HL-60/S4 treated with phorbol 12-myristate 13-acetate at 8.2 ng/mL for 4 days and 3 days (cell line): ENCODE data around the gene SRL.
"Not testable (repeated sequence)": the region's sequence is repeated elsewhere in the genome, so short reads cannot be mapped to it uniquely, and the experiment has no call there.

Experiments used
- in situ Hi-C: fragments of 300-500 bp; cut with MboI; formaldehyde crosslinking; loops from 2 replicates; pipeline ENCODE4 v1.15.0; 2022; ENCODE audit warnings: low sequenced_read_pairs

SRL gene

DNA sequence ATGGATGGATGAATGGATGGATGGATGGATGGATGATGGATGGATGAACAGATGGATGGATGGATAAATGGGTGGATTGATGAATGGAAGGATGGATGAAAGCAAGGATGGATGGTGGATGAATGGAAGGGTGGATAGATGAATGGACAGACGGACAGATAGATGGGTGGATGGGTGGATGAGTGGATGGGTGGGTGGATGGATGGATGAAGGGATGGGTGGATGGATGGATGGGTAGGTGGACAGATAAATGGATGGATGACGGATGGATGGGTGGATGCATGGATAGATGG is 14.9 kb downstream of the SRL start:
- in situ Hi-C loops, result no loop called here

- in situ Hi-C loops, result no loop called here
Measured at GRCh38 chr16:4226251-4227039, 15.4 kb downstream of the SRL start.

DNA sequence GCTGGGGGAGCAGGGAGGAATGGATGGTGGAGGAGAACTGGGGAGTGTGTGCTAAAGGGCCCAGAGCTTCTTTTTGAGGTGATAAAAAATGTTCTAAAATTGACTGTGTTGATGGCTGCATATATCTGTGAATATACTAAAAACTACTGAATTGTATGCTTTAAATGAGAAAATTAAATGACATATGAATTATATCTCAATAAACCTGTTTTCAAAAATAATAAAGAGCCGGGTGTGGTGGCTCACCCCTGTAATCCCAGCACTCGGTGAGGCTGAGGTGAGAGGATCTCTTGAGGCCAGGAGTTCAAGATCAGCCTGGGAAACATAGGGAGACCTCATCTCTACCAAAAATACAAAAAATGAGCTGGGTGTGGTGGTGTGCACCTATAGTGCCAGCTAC is 16.8 kb downstream of the SRL start:
- in situ Hi-C loops, result no loop called here

DNA sequence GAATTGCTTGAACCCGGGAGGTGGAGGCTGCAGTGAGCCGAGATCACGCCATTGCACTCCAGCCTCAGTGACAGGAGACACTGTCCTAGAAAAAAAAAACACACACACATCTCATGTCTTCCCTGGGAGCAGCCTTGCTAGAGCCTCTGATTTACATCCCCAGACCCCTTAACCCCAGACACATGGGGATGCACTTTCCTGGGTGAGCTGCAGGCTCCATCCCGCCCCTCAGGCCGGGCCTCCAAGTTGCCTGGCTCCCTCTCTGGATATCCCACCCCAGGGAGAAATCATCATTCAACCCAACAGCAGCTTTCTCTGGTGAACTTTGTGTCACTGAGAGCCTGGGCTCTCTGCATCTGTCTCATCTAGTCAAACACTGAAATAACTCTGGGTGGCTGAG is 21.5 kb downstream of the SRL start:
- in situ Hi-C loops, result no loop called here

DNA sequence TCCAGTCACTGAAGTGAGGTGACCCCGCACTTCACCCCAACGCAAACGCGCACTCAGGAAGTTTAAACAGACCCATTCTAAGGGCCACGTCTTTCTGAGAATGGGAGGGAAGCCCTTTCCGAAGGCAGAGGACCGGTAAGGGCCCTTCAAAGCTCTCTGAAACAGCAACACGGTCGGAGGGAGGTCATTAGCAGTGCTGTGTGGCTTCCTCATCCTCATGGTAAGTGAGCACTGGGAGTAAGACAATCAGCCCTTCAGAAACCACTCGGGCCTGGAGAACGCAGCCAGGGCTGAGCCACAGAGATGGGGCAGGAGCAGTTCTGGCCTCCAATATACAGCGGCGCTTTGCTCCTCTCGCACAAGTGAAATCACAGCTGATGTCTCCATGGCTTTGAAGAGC is 23.7 kb downstream of the SRL start:
- in situ Hi-C loops, result no loop called here

DNA sequence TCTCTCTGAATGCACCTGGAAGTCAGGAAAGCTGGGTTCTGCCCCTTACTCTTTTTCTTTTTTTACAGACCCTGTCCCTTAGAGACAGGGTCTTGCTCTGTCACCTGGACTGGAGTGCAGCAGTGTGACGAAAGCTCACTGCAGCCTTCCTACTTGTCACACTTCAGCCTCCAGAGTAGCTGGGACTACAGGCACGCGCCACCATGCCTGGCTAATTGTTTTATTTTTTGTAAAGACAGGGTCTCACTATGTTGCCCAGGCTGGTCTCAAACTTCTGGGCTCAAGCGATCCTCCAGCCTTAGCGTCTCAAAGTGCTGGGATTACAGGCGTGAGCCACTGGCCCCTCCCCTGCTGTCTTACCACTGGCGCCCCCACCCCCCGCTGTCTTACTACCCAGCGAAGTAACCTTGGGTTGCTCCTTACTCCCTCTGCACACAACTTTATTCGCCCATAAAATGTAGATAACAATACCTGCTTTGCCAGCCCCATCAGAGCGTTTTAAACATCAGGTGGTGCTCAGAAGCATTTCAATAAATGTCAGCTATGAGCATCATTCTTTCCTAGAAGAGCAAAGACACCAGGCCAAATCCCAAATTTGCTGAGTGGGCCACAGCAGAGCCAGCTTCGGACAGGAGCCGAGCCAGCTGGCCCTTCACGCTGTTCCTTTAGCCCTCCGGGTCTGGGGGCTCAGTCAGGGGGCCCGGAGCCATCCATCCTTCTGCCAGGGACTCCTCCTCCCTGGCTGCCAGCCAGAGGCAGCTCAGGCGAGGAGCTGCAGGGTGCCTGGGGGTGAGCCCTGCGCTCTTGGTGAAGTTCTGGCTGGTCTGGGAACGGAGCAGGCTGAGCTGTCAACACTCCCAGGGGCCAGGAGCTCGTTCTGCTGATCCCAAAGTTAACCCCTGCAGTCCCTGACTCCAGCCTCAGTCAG is 24.4 kb downstream of the SRL start:
- in situ Hi-C loops, result no loop called here

GRCh38 chr16:4216596-4216995 is 25.3 kb downstream of the SRL start:
- in situ Hi-C loops, result no loop called here

- in situ Hi-C loops, result no loop called here
Measured at GRCh38 chr16:4215106-4215505, 26.8 kb downstream of the SRL start.

DNA sequence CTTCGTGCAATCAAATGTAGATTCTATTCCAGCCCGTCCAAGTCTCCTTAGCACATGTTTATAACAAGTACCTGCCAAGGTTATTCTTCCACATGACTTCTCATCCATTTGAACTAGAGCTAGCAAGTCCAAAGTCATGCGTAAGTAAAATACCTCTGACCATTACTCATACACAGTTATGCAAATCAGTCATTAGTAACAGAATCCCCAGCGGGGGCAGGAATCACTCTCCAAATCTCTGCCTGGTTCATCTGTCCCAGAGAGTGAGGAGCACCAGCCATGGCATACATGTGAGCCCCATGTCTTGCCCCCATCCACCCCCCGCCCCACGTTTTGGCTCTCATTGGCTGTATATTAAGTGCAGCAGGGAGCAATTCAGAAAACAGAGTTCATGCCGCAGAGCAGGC is 27.7 kb downstream of the SRL start:
- in situ Hi-C loops, result no loop called here

- in situ Hi-C loops, result no loop called here
Measured at GRCh38 chr16:4213737-4214136, 28.1 kb downstream of the SRL start.

- in situ Hi-C loops, result no loop called here
Measured at GRCh38 chr16:4212934-4213296, 29.0 kb downstream of the SRL start.

DNA sequence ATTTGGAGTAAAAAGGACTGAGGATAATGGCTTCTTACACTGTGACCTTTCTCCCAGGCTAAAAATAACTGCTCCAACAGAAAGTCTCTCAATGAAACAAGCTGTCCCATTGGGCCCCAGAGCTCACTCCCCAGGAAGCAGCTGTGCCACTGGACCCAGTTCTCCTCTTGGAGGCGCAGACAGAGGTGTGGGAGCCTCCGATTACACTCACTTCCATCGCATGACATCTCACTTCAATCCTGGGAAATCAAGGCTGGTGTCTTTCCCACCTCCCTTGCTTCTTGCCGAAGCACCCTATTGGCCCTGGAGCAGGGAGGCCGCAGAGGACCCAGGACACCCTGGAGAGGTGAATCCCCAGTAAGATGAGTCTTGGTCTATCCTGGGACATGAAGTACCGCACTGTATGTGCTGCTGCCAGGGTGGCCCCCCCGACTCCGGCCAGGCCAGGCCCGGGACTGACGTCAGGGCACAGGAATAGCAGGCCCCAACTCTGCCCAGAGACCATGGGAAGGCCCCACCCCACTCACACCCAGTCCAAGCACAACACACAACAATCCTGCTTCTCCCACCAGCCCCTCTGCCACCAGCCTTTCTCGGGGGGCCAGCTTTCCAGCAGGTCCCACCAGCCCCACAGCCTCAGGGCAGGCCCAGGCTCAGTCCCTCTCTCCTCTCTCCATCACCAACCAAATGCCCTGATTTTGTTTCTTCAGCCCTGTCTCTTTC is 29.5 kb downstream of the SRL start:
- in situ Hi-C loops, result no loop called here

DNA sequence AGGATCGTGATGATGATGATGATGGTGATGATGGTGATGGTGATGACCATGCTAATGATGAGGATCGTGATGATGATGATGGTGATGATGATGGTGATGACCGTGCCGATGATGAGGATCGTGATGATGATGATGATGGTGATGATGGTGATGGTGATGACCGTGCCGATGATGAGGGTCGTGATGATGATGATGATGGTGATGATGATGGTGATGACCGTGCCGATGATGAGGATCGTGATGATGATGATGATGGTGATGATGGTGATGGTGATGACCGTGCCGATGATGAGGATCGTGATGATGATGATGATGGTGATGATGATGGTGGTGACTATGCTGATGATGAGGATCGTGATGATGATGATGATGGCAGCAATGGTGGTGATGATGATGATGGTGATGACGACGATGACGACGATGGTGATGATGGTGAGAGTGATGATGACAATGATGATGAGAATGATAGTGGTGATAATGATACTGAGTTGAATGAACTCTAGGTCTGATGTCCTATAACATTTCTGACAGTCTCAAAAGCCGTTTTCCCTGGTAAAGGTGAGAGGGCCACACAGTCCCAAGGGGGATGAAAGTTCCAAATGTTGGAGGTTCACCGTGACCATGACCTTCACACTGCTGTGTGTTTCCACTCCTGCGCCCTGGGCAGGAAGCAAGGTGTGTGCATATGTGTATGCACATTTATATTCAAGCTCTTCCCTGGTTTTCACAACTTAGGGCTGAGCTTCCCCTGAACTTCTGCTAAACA is 30.3 kb downstream of the SRL start:
- in situ Hi-C loops, result not testable (repeated sequence)

DNA sequence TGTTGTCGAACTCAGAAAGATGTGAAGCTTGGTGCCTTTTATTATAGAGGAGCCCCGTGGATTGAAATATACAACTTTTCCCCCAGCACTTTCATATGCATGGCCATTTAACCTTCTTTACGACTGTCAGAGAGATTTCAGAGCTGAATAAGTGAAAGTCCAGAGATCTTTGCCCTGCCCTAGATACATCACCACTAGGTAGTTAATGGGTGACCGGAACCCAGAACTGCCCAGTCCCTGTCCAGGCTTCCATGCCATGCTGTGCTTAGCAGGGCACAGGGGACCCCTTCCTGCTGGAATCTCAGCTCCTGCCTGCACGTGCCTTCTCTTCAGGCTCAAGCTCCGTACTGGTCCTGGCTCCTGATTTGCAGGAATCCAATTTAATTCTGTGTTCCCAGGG is 32.2 kb downstream of the SRL start:
- in situ Hi-C loops, result no loop called here

DNA sequence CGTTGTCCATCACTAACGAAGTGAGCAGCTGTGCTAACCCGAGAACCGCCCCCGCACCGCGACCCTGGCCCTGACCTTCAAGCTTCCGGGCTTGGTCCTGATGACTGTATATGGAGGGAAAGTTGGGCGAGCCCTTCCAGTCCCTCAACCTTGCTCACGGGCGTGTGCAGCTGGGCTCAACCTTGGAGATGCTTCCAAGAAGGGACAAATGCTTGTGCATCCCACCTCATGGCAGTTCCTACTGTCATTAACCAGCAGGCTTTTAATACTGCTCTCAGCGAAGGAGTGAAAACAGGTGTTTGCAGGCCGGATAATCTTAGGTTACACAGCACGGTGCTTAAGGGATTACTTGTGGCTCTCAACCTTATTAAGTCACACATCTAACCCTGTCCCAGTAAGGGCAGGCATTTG is 33.5 kb downstream of the SRL start:
- in situ Hi-C loops, result no loop called here

DNA sequence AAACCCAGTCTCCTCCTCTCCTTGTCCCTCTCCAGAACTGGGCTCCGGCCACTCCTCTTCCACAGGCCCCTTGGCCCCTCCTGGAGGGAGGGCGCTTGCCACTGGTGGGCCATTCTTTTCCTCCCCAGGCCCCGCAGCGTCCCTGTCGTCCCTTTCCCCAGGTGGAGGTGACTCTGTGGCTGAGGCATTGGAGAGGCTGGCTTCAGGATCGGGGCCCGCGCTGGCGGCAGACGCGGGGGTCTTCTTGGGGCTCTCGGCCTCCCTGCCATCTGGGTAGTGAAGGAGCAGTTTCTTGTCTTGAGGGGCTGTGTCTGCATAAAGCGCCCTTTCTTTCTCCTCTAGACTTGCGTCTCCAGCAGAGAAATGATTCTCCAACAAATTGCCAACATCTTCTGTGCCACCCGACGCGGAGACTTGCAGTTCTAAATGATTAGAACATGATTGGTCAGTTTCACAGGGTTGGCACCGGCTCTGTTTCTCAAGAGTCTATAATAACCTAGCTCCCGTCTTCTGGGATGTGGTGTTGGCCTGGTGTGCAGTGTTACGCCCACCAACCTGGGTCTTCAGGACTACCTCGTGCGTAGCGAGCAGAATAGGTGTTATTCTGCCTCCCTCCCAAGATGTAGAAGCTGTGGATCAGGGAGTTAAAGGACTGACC is 34.1 kb downstream of the SRL start:
- in situ Hi-C loops, result no loop called here

GRCh38 chr16:4207229-4207628 is 34.7 kb downstream of the SRL start:
- in situ Hi-C loops, result no loop called here

DNA sequence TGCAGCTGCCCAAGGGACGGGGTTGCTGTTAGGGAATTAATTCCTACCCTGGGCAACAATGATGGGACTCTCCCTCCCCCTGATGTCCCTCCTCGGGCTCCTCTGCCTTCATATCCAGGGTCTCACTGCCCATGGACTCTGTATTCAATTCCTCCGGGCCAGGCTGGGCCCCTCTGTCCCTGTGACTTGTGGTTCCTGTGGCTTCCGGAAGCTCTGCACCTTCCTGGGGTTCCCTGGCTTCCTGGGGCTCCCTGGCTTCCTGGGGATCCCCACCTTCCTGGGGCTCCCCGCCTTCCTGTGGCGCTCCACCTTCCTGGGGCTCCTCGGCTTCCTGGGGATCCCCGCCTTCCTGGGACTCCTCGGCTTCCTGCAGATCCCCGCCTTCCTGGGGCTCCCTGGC is 35.2 kb downstream of the SRL start:
- in situ Hi-C loops, result no loop called here

DNA sequence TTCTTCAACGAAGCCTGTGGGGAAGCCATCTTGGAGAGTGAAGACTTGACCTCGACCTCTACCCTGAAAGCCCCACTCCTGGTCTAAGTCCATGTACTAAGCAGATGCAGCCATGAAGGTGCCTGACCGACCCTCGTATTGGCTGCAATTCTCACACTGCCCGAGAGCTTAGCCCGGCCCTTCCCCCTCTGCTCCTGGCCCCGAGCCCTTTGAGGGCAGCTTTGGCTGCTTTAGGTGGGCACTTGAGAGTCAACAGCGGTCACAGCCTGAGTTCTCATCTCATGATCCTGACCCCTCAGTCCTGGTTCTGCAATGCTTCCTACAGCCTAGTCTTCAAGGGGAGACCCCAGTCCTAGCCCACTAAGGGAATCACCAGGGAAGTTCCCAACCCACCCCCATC is 35.9 kb downstream of the SRL start:
- in situ Hi-C loops, result no loop called here

GRCh38 chr16:4204521-4204920 is 37.4 kb downstream of the SRL start:
- in situ Hi-C loops, result no loop called here

DNA sequence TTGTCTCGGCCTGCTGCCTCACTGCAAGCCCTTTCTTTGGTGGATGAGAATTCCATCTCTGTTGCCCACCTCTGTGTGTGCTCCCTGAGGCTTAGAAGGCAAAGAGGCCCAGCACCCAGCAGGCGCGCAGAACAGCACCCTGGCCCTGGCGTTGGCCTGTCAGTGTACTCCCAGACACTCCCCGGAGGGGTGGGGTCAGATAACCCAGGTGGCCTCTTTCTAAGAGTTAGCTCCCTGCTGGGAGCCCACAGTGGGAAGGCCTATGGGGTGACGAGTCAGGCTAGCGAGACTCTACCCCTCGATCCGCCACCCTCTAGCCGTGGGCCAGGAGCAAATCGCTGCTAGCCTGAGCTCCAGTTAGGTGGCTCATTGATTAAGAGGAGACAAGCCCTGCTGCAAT is 38.1 kb downstream of the SRL start:
- in situ Hi-C loops, result no loop called here
